NK-92 treated with Interleukin-12 subunit alpha and Interleukin-12 subunit beta, amount 100 ng/mL, for 24 hours (cell line): ENCODE data around the gene PLAC8L1.
"Not testable (repeated sequence)": the region's sequence is repeated elsewhere in the genome, so short reads cannot be mapped to it uniquely, and the experiment has no call there.

Experiments
- DNase-seq: peaks from one replicate; lab custom pipeline; 2025; lab: John Stamatoyannopoulos, UW

Gene PLAC8L1

DNA sequence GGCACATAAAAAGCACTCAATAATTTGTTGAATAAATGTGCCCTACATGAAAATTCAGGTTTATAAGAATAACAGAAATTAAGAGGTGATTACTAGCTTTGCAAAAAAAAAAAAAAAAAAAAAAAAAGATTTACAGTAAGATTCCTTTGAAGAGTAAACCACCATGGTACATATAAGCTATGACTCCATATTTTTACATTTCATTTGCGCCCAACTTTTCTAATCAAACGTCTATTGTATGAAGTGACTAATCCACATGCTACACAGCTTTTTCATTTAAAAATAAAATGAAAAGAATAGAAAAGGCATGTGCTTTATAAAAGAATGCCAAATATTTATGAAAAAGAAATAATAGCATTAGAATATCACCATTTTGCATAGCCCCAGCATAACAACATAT is at the start of gene PLAC8L1:
Gene PLAC8L1 (minus strand): TSS at position 101 of the 400 bp plus-strand sequence. CDS start 1,266 bp downstream, outside the sequence.
- DNase-seq = no peak

GRCh38 chr5:146151970-146152369 is 46.6 kb upstream of the PLAC8L1 start:
- DNase-seq = no peak

GRCh38 chr5:146137967-146138403 is 32.6 kb upstream of the PLAC8L1 start:
- DNase-seq = no peak

- DNase-seq = no peak
Measured at GRCh38 chr5:146130440-146131045, 25.2 kb upstream of the PLAC8L1 start.

DNA sequence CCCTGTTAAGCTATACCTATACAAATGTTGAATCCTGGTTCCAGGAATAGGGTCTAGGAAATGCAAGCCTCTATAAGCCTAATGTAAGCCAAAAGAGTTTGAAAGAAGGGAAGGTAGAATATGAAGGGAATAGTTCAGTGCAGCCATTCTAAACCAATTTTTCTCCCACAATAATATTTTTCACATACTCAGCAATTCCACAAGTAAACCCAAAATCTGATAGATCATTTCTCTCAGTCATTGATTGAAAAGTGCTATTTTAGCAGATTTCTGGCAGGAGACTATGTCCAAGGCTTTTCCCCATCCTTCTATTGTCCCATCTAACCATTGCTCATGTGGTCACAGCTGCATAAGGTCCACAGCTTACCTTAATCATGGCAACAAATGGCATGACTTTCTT is 20.7 kb upstream of the PLAC8L1 start:
- DNase-seq = no peak

DNA sequence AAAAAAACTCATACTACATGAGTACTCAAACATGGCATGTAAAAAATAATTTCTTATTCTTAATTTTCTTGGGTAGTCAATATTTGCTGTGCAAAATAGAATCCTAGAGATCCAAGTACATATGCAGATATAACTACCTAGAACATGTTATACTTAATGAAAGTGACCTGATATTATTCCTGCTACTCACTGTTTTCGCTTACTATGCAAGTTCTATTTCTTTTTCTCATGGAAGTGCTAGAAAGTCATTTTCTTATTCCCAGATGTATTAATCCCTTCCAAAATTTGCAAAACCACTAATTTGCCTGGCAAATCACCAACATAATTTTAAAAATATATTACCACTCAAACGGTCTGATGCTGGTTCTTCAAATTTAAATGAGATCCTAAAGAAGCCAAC is 19.2 kb upstream of the PLAC8L1 start:
- no peak for DNase-seq

GRCh38 chr5:146121451-146121850 is 16.1 kb upstream of the PLAC8L1 start:
- not testable (repeated sequence) for DNase-seq

GRCh38 chr5:146118322-146118721 is 12.9 kb upstream of the PLAC8L1 start:
- no peak for DNase-seq

DNA sequence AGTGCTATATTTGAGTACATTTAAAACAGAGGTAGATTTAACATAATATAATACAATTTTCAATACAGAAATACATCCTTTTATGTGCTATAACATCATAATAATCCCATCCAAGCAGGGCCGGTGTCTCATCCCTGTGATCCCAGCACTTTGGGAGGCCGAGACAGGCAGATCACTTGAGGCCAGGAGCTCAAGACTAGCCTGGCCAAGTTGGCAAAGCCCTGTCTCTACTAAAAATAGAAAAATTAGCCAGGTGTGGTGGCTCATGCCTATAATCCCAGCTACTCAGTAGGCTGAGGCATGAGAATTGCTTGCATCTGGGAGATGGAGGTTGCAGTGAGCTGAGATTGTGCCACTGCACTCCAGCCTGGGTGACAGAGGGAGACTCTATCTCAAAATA is 11.8 kb upstream of the PLAC8L1 start:
- not testable (repeated sequence) for DNase-seq

DNA sequence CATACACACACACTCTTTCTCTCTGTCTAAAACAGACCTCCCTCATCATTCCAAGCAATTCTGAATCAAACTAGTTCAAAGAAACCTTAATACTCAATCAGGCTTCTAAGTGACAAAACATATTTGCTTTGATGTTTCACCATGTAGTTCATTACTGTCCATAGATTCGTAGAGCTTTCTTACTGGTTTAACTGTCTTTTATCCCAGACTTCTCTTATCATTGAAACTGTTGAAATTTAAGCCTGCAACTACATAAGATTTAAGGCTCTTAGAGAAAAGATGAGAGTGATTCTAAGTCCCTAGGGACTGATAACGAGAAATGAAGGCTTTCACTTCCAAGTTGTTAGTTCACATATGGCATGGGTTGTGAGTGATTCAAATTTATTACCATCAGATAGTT is 11.0 kb upstream of the PLAC8L1 start:
- no peak for DNase-seq

GRCh38 chr5:146112476-146112875 is 7.1 kb upstream of the PLAC8L1 start:
- no peak for DNase-seq

- no peak for DNase-seq
Measured at GRCh38 chr5:146111409-146111808, 6.0 kb upstream of the PLAC8L1 start.

GRCh38 chr5:146109379-146109778 is 4.0 kb upstream of the PLAC8L1 start:
- DNase-seq = no peak

GRCh38 chr5:146108870-146109269 is 3.5 kb upstream of the PLAC8L1 start:
- DNase-seq = not testable (repeated sequence)

- no peak for DNase-seq
Measured at GRCh38 chr5:146107901-146108300, 2.5 kb upstream of the PLAC8L1 start.

DNA sequence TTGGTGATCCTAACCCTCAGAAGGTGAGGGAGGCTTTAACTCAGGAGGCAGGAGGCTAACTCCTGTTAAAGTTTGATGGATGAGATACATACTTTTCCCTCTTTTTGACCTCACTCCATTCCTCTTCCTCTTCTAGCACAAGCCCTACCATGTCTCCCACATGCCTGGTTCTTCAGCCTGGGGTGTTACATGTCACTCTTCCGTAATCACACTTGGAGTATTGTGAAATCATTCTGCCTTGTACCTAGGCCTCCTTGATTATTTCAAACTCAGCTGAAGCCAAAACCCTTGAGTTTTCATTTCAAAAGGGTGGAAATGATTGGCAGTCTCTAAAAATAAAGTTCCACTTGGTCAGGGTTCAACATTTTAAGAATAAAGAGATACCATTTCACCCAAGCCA is 1.8 kb downstream of the PLAC8L1 start:
- no peak for DNase-seq

GRCh38 chr5:146101646-146102045 is 3.7 kb downstream of the PLAC8L1 start:
- no peak for DNase-seq

DNA sequence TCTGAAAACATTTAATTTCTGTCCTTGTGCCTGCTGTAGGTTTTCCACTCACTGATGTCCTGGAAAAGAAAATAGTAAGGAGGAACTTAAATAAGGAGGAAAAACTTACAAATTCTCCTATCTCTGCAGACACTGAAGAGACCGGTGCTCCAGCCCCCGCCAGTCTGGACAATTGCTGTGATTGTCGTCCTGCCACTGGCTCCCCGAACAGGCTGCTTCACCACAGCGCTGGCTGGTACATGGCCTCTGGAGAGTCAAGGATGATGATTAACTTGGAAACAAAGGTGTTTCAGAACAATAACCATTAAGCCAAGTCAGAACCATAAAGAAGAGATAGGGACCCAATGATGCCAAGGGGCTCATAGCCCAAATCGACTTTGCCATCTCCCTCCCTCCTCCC is 7.3 kb downstream of the PLAC8L1 start:
- no peak for DNase-seq

DNA sequence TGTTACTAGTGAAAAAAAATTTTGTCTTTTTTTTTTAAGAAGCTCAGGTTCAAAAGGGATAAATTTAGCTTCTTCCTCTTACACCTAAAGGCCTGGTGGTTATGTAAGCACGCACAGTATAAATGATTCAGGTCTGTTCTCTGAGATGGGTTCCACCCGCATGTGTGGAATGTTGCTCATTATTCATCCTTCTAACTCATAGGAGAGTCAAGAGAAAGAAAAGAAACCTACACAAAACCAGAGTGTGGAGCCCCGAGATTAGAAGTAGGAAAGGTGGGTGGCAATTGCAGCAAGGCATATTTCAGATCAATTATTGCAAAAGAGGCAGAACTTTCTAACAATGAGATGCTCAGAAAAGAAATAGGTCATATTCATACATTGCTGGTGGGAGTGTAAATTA is 13.5 kb downstream of the PLAC8L1 start:
- no peak for DNase-seq

- DNase-seq = no peak
Measured at GRCh38 chr5:146089287-146089686, 16.1 kb downstream of the PLAC8L1 start.

GRCh38 chr5:146088098-146088497 is 17.3 kb downstream of the PLAC8L1 start:
- DNase-seq = no peak

- DNase-seq = no peak
Measured at GRCh38 chr5:146084376-146084775, 21.0 kb downstream of the PLAC8L1 start.

DNA sequence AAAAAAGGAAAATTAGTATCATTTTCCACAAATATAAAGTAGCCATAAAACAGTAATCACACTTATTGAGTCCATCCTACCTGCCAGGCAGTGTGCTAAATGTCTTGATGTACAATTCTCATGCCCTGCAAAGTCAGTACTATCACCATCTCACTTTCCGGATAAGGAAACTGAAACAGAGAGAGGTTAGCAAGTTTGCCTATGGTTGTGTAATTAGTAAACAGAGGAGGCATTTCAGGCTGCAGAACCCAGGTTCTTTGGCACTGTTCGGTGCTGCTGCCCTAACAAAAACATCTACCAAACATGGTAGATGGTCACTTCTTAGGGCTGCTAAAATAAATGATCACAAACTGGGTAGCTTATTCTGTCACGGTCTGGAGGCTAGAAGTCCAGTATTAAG is 22.6 kb downstream of the PLAC8L1 start:
- DNase-seq = no peak

- no peak for DNase-seq
Measured at GRCh38 chr5:146081556-146081955, 23.8 kb downstream of the PLAC8L1 start.
